Measurements from ENCODE around the gene CEP72. TPM values are rescaled to one million over a fixed set of nuclear protein-coding genes. Genes with fewer than 3 reads are reported as not detected.

The CEP72 gene
- total and polyA plus RNA-seq, 4 donors, result 1.3 to 5.9 (median 2.6) TPM

DNA sequence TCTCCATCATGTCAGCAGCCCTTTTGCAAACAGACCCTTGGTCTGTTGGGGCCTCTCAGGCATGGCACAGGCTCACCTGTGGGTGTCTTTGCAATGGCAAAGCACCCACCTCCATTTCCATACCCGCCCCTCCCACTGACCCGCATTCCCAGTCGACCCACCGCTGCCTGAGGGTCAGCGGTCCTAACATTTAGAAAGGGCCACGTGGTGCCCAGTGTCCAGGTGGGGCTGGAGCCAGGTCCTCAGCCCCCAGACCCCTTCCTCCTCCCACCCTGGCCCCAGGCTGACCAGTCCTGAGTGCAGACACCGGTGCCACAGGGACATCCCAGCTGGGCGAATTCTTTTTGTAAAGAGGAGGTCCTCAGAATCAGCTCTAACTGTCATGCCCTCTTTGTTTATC is 43.3 kb upstream of the CEP72 start:
- Histone ChIP-seq H3K27me3 (ENCODE audit: control insufficient read depth in 4 of 4, insufficient read depth in 4 of 4, low read length in 3 of 4) (peaks cover 0 to 7% (median 3%) of the 10 kb centered on the region in 4 donors), H3K36me3 (ENCODE audit: control insufficient read depth in 4 of 4, insufficient read depth in 3 of 4, low read depth in 1 of 4, low read length in 3 of 4) (no peaks in the 10 kb centered on the region), H3K9me3 (ENCODE audit: control insufficient read depth in 4 of 4, low read length in 3 of 4) (peaks cover 0 to 8% (median 0%) of the 10 kb centered on the region in 4 donors), H3K9ac (ENCODE audit: low read depth in 1 of 2, low read length in 2 of 2) (no peak overlapping the region), H3K27ac (ENCODE audit: low read depth in 1 of 2, low read length in 2 of 2) (no peak overlapping the region), H3K4me1 (ENCODE audit: control insufficient read depth in 4 of 4, insufficient read depth in 4 of 4, low read length in 3 of 4) (no peaks in the 10 kb centered on the region), H3K4me3 (ENCODE audit: low read depth in 1 of 3, low read length in 3 of 3) (no peak overlapping the region)
- WGBS, result 82% methylated on average over 8 of the region's 8 CpGs
- no peak for DNase-seq (ENCODE audit: low spot score)
- TF ChIP-seq FOXA1 (IDR thresholded peaks at IDR 0.05) (no peak), HNF4G (IDR thresholded peaks at IDR 0.05) (no peak), RAD21 (IDR thresholded peaks at IDR 0.05) (no peak)
- TF ChIP-seq, protein P1, sequence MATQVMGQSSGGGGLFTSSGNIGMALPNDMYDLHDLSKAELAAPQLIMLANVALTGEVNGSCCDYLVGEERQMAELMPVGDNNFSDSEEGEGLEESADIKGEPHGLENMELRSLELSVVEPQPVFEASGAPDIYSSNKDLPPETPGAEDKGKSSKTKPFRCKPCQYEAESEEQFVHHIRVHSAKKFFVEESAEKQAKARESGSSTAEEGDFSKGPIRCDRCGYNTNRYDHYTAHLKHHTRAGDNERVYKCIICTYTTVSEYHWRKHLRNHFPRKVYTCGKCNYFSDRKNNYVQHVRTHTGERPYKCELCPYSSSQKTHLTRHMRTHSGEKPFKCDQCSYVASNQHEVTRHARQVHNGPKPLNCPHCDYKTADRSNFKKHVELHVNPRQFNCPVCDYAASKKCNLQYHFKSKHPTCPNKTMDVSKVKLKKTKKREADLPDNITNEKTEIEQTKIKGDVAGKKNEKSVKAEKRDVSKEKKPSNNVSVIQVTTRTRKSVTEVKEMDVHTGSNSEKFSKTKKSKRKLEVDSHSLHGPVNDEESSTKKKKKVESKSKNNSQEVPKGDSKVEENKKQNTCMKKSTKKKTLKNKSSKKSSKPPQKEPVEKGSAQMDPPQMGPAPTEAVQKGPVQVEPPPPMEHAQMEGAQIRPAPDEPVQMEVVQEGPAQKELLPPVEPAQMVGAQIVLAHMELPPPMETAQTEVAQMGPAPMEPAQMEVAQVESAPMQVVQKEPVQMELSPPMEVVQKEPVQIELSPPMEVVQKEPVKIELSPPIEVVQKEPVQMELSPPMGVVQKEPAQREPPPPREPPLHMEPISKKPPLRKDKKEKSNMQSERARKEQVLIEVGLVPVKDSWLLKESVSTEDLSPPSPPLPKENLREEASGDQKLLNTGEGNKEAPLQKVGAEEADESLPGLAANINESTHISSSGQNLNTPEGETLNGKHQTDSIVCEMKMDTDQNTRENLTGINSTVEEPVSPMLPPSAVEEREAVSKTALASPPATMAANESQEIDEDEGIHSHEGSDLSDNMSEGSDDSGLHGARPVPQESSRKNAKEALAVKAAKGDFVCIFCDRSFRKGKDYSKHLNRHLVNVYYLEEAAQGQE (IDR thresholded peaks at IDR 0.05), result no peak

DNA sequence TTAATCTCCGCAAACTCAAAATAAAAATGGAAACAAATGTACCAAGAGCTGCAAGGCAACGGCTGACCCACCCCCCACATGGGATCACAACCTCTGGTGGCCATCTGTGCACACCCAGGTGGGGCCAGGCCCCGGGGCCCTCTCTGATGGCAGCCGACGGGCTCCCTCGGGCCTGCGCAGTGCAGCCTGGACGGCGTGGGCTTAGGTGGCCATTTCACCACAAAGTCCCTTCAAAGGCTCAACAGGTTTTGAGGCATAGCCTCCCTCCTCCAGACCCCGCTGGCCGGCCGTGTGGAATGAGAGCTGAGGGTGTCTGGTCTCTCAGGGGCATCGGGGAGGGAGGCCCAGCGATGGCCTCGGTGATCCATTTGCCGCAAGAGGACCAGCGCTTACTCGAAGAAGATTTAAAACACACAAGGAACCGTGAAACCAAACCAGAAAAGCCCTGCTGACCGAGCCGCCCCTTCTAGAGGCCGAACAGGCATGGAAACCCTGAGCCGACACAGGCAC is 42.7 kb upstream of the CEP72 start:
- Histone ChIP-seq H3K4me3 (ENCODE audit: low read depth in 1 of 3, low read length in 3 of 3) (no peak overlapping the region), H3K27ac (ENCODE audit: low read depth in 1 of 2, low read length in 2 of 2) (no peak overlapping the region), H3K9ac (ENCODE audit: low read depth in 1 of 2, low read length in 2 of 2) (no peak overlapping the region), H3K4me1 (ENCODE audit: control insufficient read depth in 4 of 4, insufficient read depth in 4 of 4, low read length in 3 of 4) (no peaks in the 10 kb centered on the region), H3K9me3 (ENCODE audit: control insufficient read depth in 4 of 4, low read length in 3 of 4) (peaks cover 0 to 8% (median 0%) of the 10 kb centered on the region in 4 donors), H3K27me3 (ENCODE audit: control insufficient read depth in 4 of 4, insufficient read depth in 4 of 4, low read length in 3 of 4) (peaks cover 0 to 7% (median 3%) of the 10 kb centered on the region in 4 donors), H3K36me3 (ENCODE audit: control insufficient read depth in 4 of 4, insufficient read depth in 3 of 4, low read depth in 1 of 4, low read length in 3 of 4) (no peaks in the 10 kb centered on the region)
- no peak for TF ChIP-seq GABPA (IDR thresholded peaks at IDR 0.05 in 1 of 2, conservative IDR thresholded peaks at IDR 0.05 in 1 of 2)
- TF ChIP-seq, protein P1 (IDR thresholded peaks at IDR 0.05), result no peak
- TF ChIP-seq HNF4A (conservative IDR thresholded peaks at IDR 0.05), result no peak
- WGBS, result 86% methylated on average over 23 of the region's 23 CpGs
- DNase-seq (ENCODE audit: low spot score), result no peak

DNA sequence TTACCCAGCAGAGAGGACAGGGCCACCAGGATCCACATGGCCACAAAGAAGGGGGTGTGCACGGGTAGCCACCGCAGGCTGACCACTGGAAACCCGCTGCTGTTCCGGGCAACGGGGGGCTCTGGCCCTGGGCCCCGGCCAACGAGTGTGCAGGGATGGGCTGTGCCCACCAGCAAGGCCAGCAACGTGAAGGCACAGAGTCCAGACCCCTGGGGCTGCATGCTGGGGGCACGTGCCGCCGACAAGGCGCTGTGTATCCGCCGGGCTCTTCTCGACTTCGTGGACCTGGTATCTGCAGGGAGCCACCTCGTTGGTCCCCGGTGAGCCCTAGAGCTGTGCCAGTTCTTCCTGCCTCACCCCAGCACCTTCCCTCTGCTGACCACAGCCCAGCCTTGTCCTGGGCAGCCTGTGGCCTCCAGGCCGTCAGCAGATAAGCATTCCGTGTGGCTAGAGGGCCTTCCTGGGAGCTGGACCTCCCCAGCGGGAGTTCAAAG is 42.2 kb upstream of the CEP72 start:
- Histone ChIP-seq H3K36me3 (ENCODE audit: control insufficient read depth in 4 of 4, insufficient read depth in 3 of 4, low read depth in 1 of 4, low read length in 3 of 4) (no peaks in the 10 kb centered on the region), H3K4me1 (ENCODE audit: control insufficient read depth in 4 of 4, insufficient read depth in 4 of 4, low read length in 3 of 4) (no peaks in the 10 kb centered on the region), H3K9ac (ENCODE audit: low read depth in 1 of 2, low read length in 2 of 2) (no peak overlapping the region), H3K27ac (ENCODE audit: low read depth in 1 of 2, low read length in 2 of 2) (no peak overlapping the region), H3K9me3 (ENCODE audit: control insufficient read depth in 4 of 4, low read length in 3 of 4) (peaks cover 0 to 12% (median 0%) of the 10 kb centered on the region in 4 donors), H3K27me3 (ENCODE audit: control insufficient read depth in 4 of 4, insufficient read depth in 4 of 4, low read length in 3 of 4) (peaks cover 0 to 7% (median 3%) of the 10 kb centered on the region in 4 donors), H3K4me3 (ENCODE audit: low read depth in 1 of 3, low read length in 3 of 3) (no peak overlapping the region)
- 82% methylated on average over 21 of the region's 21 CpGs for WGBS
- DNase-seq (ENCODE audit: low spot score), result no peak
- no peak for TF ChIP-seq FOXA2 (IDR thresholded peaks at IDR 0.05)
- TF ChIP-seq FOXA1 (IDR thresholded peaks at IDR 0.05), result no peak
- TF ChIP-seq NR2F2 (IDR thresholded peaks at IDR 0.05), result no peak
- TF ChIP-seq, protein P2, sequence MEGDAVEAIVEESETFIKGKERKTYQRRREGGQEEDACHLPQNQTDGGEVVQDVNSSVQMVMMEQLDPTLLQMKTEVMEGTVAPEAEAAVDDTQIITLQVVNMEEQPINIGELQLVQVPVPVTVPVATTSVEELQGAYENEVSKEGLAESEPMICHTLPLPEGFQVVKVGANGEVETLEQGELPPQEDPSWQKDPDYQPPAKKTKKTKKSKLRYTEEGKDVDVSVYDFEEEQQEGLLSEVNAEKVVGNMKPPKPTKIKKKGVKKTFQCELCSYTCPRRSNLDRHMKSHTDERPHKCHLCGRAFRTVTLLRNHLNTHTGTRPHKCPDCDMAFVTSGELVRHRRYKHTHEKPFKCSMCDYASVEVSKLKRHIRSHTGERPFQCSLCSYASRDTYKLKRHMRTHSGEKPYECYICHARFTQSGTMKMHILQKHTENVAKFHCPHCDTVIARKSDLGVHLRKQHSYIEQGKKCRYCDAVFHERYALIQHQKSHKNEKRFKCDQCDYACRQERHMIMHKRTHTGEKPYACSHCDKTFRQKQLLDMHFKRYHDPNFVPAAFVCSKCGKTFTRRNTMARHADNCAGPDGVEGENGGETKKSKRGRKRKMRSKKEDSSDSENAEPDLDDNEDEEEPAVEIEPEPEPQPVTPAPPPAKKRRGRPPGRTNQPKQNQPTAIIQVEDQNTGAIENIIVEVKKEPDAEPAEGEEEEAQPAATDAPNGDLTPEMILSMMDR (IDR thresholded peaks at IDR 0.05; ENCODE audit: low read depth, low read length, missing input control), result no peak
- TF ChIP-seq GABPA (IDR thresholded peaks at IDR 0.05 in 1 of 2, conservative IDR thresholded peaks at IDR 0.05 in 1 of 2), result no peak
- TF ChIP-seq HNF4G (IDR thresholded peaks at IDR 0.05), result no peak
- TF ChIP-seq TAF1 (conservative IDR thresholded peaks at IDR 0.05), result no peak
- no peak for TF ChIP-seq RXRA (IDR thresholded peaks at IDR 0.05)
- no peak for TF ChIP-seq JUND (IDR thresholded peaks at IDR 0.05)
- no peak for TF ChIP-seq SP1 (IDR thresholded peaks at IDR 0.05)
- TF ChIP-seq EGR1 (IDR thresholded peaks at IDR 0.05; ENCODE audit: low read depth in 2 of 2), result no peak
- TF ChIP-seq, protein P1 (IDR thresholded peaks at IDR 0.05), result no peak
